ENCODE results near the gene MGLL. TPM values are rescaled to one million over a fixed set of nuclear protein-coding genes. Genes with fewer than 3 reads are reported as not detected.
A peak's percentile ranks its signal among the peaks of the same experiment; 100 is the strongest.

The MGLL gene
- total RNA-seq, 3 donors from 2014 or later, result 212 to 515 (median 221) TPM

- H3K36me3 ChIP-seq (ENCODE audit: low read depth), result no peaks in the 10 kb centered on the region
- intact Hi-C loops (cut with DNase I, micrococcal nuclease), result loop anchor here in 1 of 2 donors (10.0 kb wide), 1 partner anchor 123 kb away; no protein-coding TSS in a partner anchor
- DNase-seq, result peak in 2 of 3 donors; percentile 48 to 72
Observed at GRCh38 chr3:127817406-127817841, 4.9 kb downstream of the MGLL start.

GRCh38 chr3:127816783-127817405 is 5.4 kb downstream of the MGLL start:
- no peak for TF ChIP-seq CTCF (IDR thresholded peaks at IDR 0.05)
- peaks cover 55% of the 10 kb centered on the region for H3K4me1 ChIP-seq (ENCODE audit: low read depth)
- H3K9me3 ChIP-seq, result no peaks in the 10 kb centered on the region
- H3K36me3 ChIP-seq (ENCODE audit: low read depth), result no peaks in the 10 kb centered on the region
- intact Hi-C loops (cut with DNase I, micrococcal nuclease), result loop anchor here in 1 of 2 donors (10.0 kb wide), 1 partner anchor 122 kb away; no protein-coding TSS in a partner anchor
- ATAC-seq, result peak; percentile 14
- DNase-seq, result peak in 2 of 3 donors; percentile 47 to 58
- no peak overlapping the region for H3K4me3 ChIP-seq

More at GRCh38 chr3:127817406-127817841, 4.9 kb downstream of the MGLL start:
- ATAC-seq, result peak; percentile 65
- H3K4me1 ChIP-seq (ENCODE audit: low read depth), result peaks cover 55% of the 10 kb centered on the region
- TF ChIP-seq CTCF (IDR thresholded peaks at IDR 0.05), result no peak
- H3K9me3 ChIP-seq, result no peaks in the 10 kb centered on the region
- no peak overlapping the region for H3K4me3 ChIP-seq

GRCh38 chr3:127815641-127816605 is 6.4 kb downstream of the MGLL start:
- intact Hi-C loops (cut with DNase I, micrococcal nuclease), result loop anchor here in 1 of 2 donors (10.0 kb wide), 1 partner anchor 121 kb away; no protein-coding TSS in a partner anchor
- H3K9me3 ChIP-seq, result no peaks in the 10 kb centered on the region
- TF ChIP-seq CTCF (IDR thresholded peaks at IDR 0.05), result no peak
- H3K36me3 ChIP-seq (ENCODE audit: low read depth), result no peaks in the 10 kb centered on the region
- H3K4me3 ChIP-seq, result no peak overlapping the region
- H3K4me1 ChIP-seq (ENCODE audit: low read depth), result peaks cover 55% of the 10 kb centered on the region
- DNase-seq, result peak; percentile 81 to 92 (median 88)
- ATAC-seq, result peak; percentile 76

- Histone ChIP-seq H3K9me3 (no peaks in the 10 kb centered on the region), H3K4me1 (ENCODE audit: low read depth) (peaks cover 48% of the 10 kb centered on the region), H3K36me3 (ENCODE audit: low read depth) (no peaks in the 10 kb centered on the region), H3K4me3 (no peak overlapping the region)
- no peak for TF ChIP-seq CTCF (IDR thresholded peaks at IDR 0.05)
- no peak for ATAC-seq
- no peak for DNase-seq
- intact Hi-C loops (cut with DNase I, micrococcal nuclease), result loop anchor here in 1 of 2 donors (10.0 kb wide), 1 partner anchor 120 kb away; no protein-coding TSS in a partner anchor
Observed at GRCh38 chr3:127815001-127815400, 7.3 kb downstream of the MGLL start.

- Histone ChIP-seq H3K9me3 (no peaks in the 10 kb centered on the region), H3K36me3 (ENCODE audit: low read depth) (no peaks in the 10 kb centered on the region), H3K4me1 (ENCODE audit: low read depth) (peaks cover 41% of the 10 kb centered on the region), H3K4me3 (no peak overlapping the region)
- no peak for TF ChIP-seq CTCF (IDR thresholded peaks at IDR 0.05)
- intact Hi-C loops (cut with DNase I, micrococcal nuclease), result loop anchor here in 1 of 2 donors (10.0 kb wide), 1 partner anchor 120 kb away; no protein-coding TSS in a partner anchor
- peak; percentile 18 for ATAC-seq
- DNase-seq, result peak in 1 of 3 donors; percentile 46
Observed at GRCh38 chr3:127814325-127814781, 8.0 kb downstream of the MGLL start.

Measured in mucosa of descending colon (tissue), 3 donors.